NCI-H345 treated with DMSO at 0.1 percent for 48 hours (cell line): ENCODE measurements around the gene RSPH3.
"Not testable (repeated sequence)": the region's sequence is repeated elsewhere in the genome, so short reads cannot be mapped to it uniquely, and the experiment has no call there.

Experiments used
- DNase-seq: peaks from one replicate; lab custom pipeline; 2025; ENCODE audit not compliant: unreplicated experiment; lab: John Stamatoyannopoulos, UW

The RSPH3 gene

GRCh38 chr6:158999666-159000403 lies at the start of gene RSPH3:
TSS of gene RSPH3 (minus strand) at chr6:159000202. CDS start at chr6:158999550, 652 bp downstream.
- peak; percentile 93 for DNase-seq

- DNase-seq: no peak
These were observed 48.1 kb upstream of the RSPH3 start for GRCh38 chr6:159047891-159048685.

- DNase-seq: no peak
These were observed 45.8 kb upstream of the RSPH3 start for GRCh38 chr6:159045801-159046200.

GRCh38 chr6:159044899-159045727 lies 45.1 kb upstream of the RSPH3 start, which contains the start of gene TAGAP:
TSS of gene TAGAP (minus strand) at chr6:159044991. CDS start at chr6:159044146, 845 bp downstream.
- no peak for DNase-seq

GRCh38 chr6:159043947-159044346 lies 43.9 kb upstream of the RSPH3 start:
- no peak for DNase-seq

- no peak for DNase-seq
These were observed 43.2 kb upstream of the RSPH3 start for GRCh38 chr6:159043251-159043650.

GRCh38 chr6:159042826-159043181 lies 42.8 kb upstream of the RSPH3 start:
- no peak for DNase-seq

GRCh38 chr6:159042003-159042825 lies 42.2 kb upstream of the RSPH3 start:
- DNase-seq: peak; percentile 59

- DNase-seq: no peak
These were observed 41.2 kb upstream of the RSPH3 start for GRCh38 chr6:159041181-159041580.

- DNase-seq: no peak
These were observed 39.9 kb upstream of the RSPH3 start for GRCh38 chr6:159039885-159040258.

- DNase-seq: no peak
These were observed 39.2 kb upstream of the RSPH3 start for GRCh38 chr6:159038914-159039884.

GRCh38 chr6:159038318-159038717 lies 38.3 kb upstream of the RSPH3 start:
- DNase-seq: not testable (repeated sequence)

GRCh38 chr6:159037756-159038290 lies 37.8 kb upstream of the RSPH3 start:
- no peak for DNase-seq

- no peak for DNase-seq
These were observed 36.7 kb upstream of the RSPH3 start for GRCh38 chr6:159036673-159037072.

- DNase-seq: no peak
These were observed 35.9 kb upstream of the RSPH3 start for GRCh38 chr6:159035891-159036290.

GRCh38 chr6:159033160-159034049 lies 33.4 kb upstream of the RSPH3 start:
- no peak for DNase-seq

- no peak for DNase-seq
These were observed 31.8 kb upstream of the RSPH3 start for GRCh38 chr6:159031846-159032245.

- DNase-seq: no peak
These were observed 30.2 kb upstream of the RSPH3 start for GRCh38 chr6:159030168-159030567.
